Panc1 (cell line): ENCODE measurements around the gene HS6ST3.

Experiments used
- POLR2AphosphoS5 ChIP-seq: IDR thresholded peaks from 2 replicates; pipeline ENCODE4 v1.6.1; 2012; ENCODE audit warnings: mild to moderate bottlenecking, low read depth, low read length, moderate library complexity
- TCF7L2 ChIP-seq: IDR thresholded peaks from 2 replicates; pipeline ENCODE4 v1.6.1; 2011; ENCODE audit warnings: mild to moderate bottlenecking, low read depth, low read length, inconsistent platforms
- TF ChIP-seq, protein P1 (sequence below): fragments of 450-650 bp; IDR thresholded peaks from 2 replicates; pipeline ENCODE4 v1.5.1; 2017; ENCODE audit warnings: mild to moderate bottlenecking

DNA sequence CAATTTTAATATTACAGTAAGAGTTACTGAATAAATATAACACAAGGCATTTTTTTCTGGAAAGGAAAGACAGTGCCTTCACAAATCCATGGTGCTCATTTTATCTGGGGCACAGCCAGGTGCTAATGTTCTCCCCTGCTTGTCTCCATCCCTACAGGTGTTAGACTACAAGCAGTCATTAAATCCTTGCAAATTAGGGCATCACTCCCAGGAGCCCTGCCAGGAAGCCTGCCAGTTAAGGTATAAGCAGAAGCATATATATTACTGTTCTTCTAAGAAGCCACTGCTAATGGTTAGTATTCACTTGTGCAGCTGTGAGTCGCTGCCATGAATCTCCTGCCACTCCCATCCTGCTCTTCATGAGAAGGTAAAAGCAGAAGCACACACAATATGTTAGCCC lies 754.7 kb downstream of the HS6ST3 start:
- TF ChIP-seq, protein P1, sequence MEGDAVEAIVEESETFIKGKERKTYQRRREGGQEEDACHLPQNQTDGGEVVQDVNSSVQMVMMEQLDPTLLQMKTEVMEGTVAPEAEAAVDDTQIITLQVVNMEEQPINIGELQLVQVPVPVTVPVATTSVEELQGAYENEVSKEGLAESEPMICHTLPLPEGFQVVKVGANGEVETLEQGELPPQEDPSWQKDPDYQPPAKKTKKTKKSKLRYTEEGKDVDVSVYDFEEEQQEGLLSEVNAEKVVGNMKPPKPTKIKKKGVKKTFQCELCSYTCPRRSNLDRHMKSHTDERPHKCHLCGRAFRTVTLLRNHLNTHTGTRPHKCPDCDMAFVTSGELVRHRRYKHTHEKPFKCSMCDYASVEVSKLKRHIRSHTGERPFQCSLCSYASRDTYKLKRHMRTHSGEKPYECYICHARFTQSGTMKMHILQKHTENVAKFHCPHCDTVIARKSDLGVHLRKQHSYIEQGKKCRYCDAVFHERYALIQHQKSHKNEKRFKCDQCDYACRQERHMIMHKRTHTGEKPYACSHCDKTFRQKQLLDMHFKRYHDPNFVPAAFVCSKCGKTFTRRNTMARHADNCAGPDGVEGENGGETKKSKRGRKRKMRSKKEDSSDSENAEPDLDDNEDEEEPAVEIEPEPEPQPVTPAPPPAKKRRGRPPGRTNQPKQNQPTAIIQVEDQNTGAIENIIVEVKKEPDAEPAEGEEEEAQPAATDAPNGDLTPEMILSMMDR = no peak
- TF ChIP-seq POLR2AphosphoS5 (no peak), TCF7L2 (no peak)
